Testis (tissue), 3 donors: Measurements from ENCODE around the gene CYP4F22. TPM values are rescaled to one million over a fixed set of nuclear protein-coding genes. Genes with fewer than 3 reads are reported as not detected.
"Not testable (repeated sequence)": the region's sequence is repeated elsewhere in the genome, so short reads cannot be mapped to it uniquely, and the experiment has no call there.

Source experiments
- DNase-seq: peaks from one replicate; pipeline ENCODE4 v3.0.0-alpha.2; 2019
- H3K27ac ChIP-seq, 2 donors: fragments of 200-600 bp; sonication (generic); one replicate each; pipeline ENCODE4 v1.5.1; 2019
- H3K27me3 ChIP-seq: fragments of 200-600 bp; sonication (generic); one replicate; pipeline ENCODE4 v1.5.1; 2019
- H3K36me3 ChIP-seq: fragments of 200-600 bp; sonication (generic); one replicate; pipeline ENCODE4 v1.5.1; 2017; ENCODE audit warnings: low read depth; ENCODE audit errors: missing control alignments
- H3K4me1 ChIP-seq: fragments of 200-600 bp; sonication (generic); one replicate; pipeline ENCODE4 v1.5.1; 2019
- H3K4me3 ChIP-seq, 2 donors: fragments of 200-600 bp; sonication (generic); one replicate each; pipeline ENCODE4 v1.5.1; 2017 to 2019
- H3K9me3 ChIP-seq: fragments of 200-600 bp; sonication (generic); one replicate; pipeline ENCODE4 v1.5.1; 2017
- POLR2A ChIP-seq: fragments of 450-650 bp; IDR thresholded peaks from one replicate; pipeline ENCODE4 v1.6.1; 2017; ENCODE audit warnings: antibody characterized with exemption, mild to moderate bottlenecking, moderate library complexity
- WGBS, 2 donors: methylation state at CpG; one replicate each; pipeline ENCODE4 v1.1.5; 2018; 5-methylcytosine and 5-hydroxymethylcytosine counted together
- intact Hi-C: fragments of 100-400 bp; cut with DNase I; formaldehyde crosslinking; loops from one replicate; pipeline ENCODE4 v1.15.1; 2023; ENCODE audit warnings: low total_unique reads
- polyA plus RNA-seq: library from polyadenylated mRNA; stranded (reverse); fragments of 350-450 nt; fragmentation: Illumina TruSeq; extraction: RNeasy Lipid Tissue Mini Kit (QIAGEN cat#74804); gene quantifications from one replicate; pipeline ENCODE4 v1.2.3, GENCODE V29; 2014; ENCODE audit warnings: low read depth, low replicate concordance; ENCODE audit not compliant: insufficient read depth
- total RNA-seq, 2 donors: library from RNA; depleted of rRNA; stranded (reverse); fragments of >200 nt; gene quantifications; one replicate each; pipeline ENCODE4 v1.2.3, GENCODE V29; 2016
- TF ChIP-seq, protein P1 (sequence below), 3 experiments: fragments of 450-650 bp in 2 of 3; fragments of 200-600 bp in 1 of 3; sonication (generic) in 1 of 3; IDR thresholded peaks; one replicate each; pipeline ENCODE4 v1.5.1; 2016 to 2019; ENCODE audit warnings: antibody characterized with exemption in 3 of 3, mild to moderate bottlenecking in 2 of 3, moderate library complexity in 1 of 3

Gene CYP4F22
- total and polyA plus RNA-seq, 3 donors from 2014 or later = 2.1 to 5.8 (median 2.5) TPM

- no peak overlapping the region for H3K27ac ChIP-seq
- H3K4me1 ChIP-seq = no peaks in the 10 kb centered on the region
- TF ChIP-seq, protein P1, sequence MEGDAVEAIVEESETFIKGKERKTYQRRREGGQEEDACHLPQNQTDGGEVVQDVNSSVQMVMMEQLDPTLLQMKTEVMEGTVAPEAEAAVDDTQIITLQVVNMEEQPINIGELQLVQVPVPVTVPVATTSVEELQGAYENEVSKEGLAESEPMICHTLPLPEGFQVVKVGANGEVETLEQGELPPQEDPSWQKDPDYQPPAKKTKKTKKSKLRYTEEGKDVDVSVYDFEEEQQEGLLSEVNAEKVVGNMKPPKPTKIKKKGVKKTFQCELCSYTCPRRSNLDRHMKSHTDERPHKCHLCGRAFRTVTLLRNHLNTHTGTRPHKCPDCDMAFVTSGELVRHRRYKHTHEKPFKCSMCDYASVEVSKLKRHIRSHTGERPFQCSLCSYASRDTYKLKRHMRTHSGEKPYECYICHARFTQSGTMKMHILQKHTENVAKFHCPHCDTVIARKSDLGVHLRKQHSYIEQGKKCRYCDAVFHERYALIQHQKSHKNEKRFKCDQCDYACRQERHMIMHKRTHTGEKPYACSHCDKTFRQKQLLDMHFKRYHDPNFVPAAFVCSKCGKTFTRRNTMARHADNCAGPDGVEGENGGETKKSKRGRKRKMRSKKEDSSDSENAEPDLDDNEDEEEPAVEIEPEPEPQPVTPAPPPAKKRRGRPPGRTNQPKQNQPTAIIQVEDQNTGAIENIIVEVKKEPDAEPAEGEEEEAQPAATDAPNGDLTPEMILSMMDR (IDR thresholded peaks at IDR 0.05) = no peak
- TF ChIP-seq POLR2A = no peak
- WGBS, 2 donors = 43 to 49% methylated on average over 8 to 31 of the region's 31 CpGs
- peak overlapping the region in 1 of 2 donors; percentile 24 for H3K4me3 ChIP-seq
- DNase-seq = no peak
- no peaks in the 10 kb centered on the region for H3K9me3 ChIP-seq
- no peaks in the 10 kb centered on the region for H3K36me3 ChIP-seq
- intact Hi-C loops = no loop called here
- H3K27me3 ChIP-seq = no peaks in the 10 kb centered on the region
These were observed 36.7 kb upstream of the CYP4F22 start for GRCh38 chr19:15471639-15472101.

GRCh38 chr19:15473821-15474220, 34.5 kb upstream of the CYP4F22 start:
- intact Hi-C loops, DNase-seq, H3K27ac ChIP-seq: not testable (repeated sequence)

DNA sequence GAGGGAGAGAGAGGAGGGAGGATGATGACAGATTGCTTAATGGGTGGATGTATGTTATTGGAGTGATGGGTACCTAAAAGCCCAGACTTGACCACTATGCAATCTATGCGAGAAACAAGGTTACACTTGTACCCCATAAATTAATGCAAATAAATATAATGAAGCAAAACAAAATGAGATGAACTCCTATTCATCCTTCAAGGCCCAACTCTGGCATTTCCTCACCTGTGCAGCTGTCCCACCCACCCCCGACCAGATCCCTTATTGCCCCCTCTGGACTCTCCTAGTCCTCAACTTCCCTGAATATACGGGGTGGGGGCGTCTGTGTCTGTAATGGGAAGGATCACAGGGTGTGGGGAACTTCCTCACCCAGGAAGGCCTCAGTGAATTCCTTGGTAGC, 33.2 kb upstream of the CYP4F22 start:
- WGBS, 2 donors = 70 to 78% methylated on average over 4 of the region's 4 CpGs
- intact Hi-C loops = no loop called here
- H3K9me3 ChIP-seq = no peaks in the 10 kb centered on the region

More at GRCh38 chr19:15473821-15474220, 34.5 kb upstream of the CYP4F22 start:
- H3K9me3 ChIP-seq, H3K27me3 ChIP-seq, H3K4me3 ChIP-seq, H3K4me1 ChIP-seq, H3K36me3 ChIP-seq: not testable (repeated sequence)
- WGBS, 2 donors = 71 to 80% methylated on average over 4 of the region's 4 CpGs

GRCh38 chr19:15475611-15476010, 32.7 kb upstream of the CYP4F22 start:
- Histone ChIP-seq H3K4me3 (no peak overlapping the region), H3K9me3 (no peaks in the 10 kb centered on the region), H3K4me1 (peaks cover 6% of the 10 kb centered on the region), H3K27ac (no peak overlapping the region), H3K36me3 (no peaks in the 10 kb centered on the region), H3K27me3 (no peaks in the 10 kb centered on the region)
- no peak for DNase-seq
- 83 to 91% methylated on average over 1 to 10 of the region's 10 CpGs for WGBS, 2 donors
- no peak for TF ChIP-seq POLR2A
- TF ChIP-seq, protein P1 (IDR thresholded peaks at IDR 0.05) = no peak
- intact Hi-C loops = no loop called here

More for the DNA sequence above, 33.2 kb upstream of the CYP4F22 start:
- TF ChIP-seq POLR2A = no peak
- TF ChIP-seq, protein P1 (IDR thresholded peaks at IDR 0.05) = no peak
- H3K4me3 ChIP-seq = no peak overlapping the region
- H3K27ac ChIP-seq = no peak overlapping the region
- H3K36me3 ChIP-seq = no peaks in the 10 kb centered on the region
- no peak for DNase-seq
- no peaks in the 10 kb centered on the region for H3K27me3 ChIP-seq
- H3K4me1 ChIP-seq = peaks cover 4% of the 10 kb centered on the region

- Histone ChIP-seq H3K9me3 (no peaks in the 10 kb centered on the region), H3K4me1 (peaks cover 6% of the 10 kb centered on the region), H3K4me3 (no peak overlapping the region), H3K27me3 (no peaks in the 10 kb centered on the region), H3K36me3 (no peaks in the 10 kb centered on the region), H3K27ac (no peak overlapping the region)
- intact Hi-C loops = no loop called here
- WGBS, 2 donors = 79 to 86% methylated on average over 4 to 5 of the region's 5 CpGs
- DNase-seq = no peak
- TF ChIP-seq, protein P1 (IDR thresholded peaks at IDR 0.05) = no peak
- no peak for TF ChIP-seq POLR2A
These were observed 32.0 kb upstream of the CYP4F22 start for GRCh38 chr19:15476325-15476724.
